Stimulated activated naive CD4-positive, alpha-beta T cell (primary cell): ENCODE measurements around the gene GPR27.

ENCODE experiments used
- DNase-seq, 6 experiments: peaks; one replicate each; lab custom pipeline; 2025; lab: John Stamatoyannopoulos, UW

GPR27 gene

DNA sequence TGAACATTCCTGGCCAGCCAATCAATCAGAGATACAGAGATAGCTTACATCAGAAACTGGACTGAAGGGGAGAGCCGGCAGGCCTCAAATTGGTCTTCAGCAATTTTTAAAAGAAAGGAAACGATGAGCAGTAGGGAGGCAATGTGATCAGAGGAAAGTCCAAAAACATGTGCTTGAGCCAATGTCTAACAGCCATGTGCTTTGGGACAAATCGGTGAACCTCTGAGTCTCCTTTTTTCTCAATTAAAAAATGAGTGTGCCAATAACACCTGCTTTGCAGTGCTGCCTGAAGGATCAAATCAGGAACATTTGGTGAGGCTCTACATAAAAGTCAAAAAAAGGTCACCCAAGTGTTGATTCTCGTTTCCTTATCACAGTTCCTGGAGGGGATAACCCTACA lies 21.0 kb upstream of the GPR27 start:
- no peak for DNase-seq

DNA sequence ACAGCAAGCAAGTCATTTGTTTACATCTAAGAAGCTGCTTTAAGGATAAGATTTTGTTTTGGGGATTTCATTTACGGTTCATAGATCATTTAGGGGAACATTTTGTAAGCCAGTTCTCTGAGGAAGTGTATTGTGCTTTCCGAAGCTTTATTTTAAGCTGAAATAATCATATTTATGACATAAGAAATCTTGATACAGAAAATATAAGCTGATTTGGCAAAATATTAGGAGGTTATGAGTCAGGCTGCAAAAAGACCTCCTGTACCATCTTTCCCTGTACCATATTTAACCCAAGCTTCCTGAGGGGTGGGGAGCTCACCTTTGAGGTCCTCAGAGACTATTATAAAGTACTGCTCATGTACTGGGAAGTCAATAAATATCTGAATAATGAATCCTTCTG lies 20.3 kb upstream of the GPR27 start:
- DNase-seq, result no peak

DNA sequence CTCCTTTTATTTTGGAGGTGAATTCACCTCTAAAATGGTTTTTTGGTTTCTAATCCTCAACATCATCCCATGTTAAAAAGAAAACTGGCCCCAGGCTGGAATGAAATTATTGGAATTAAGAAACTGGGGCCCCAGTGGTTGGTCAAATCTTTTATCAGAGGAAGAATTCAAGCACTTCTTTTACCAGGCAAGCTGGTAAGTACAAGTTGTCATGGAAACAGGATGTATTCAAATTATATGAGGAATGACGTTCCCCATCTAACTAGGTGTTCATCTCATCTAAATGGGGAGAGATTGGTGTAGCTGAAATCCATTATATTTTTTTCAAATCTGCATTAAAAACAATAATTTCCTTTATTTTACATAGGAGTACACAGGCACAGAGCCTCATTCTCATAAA lies 18.8 kb upstream of the GPR27 start:
- DNase-seq, result no peak

DNA sequence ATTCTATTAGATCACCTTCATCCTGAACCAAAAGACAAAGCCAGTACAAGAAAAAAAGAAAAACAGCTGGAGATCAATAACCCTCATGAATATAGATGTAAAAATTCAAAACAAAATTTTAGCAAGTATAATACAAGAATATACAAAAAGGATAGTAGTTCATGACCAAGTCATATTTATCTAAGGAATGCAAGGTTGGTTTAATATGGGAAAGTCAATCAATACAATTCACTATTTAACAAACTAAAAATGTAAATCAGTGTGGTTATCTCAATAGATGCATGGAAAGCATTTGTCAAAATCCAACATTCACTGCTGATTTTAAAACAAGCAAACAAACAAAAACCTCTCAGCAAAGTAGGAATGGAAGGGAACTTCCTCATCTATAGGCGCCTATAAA lies 11.0 kb upstream of the GPR27 start:
- no peak for DNase-seq

DNA sequence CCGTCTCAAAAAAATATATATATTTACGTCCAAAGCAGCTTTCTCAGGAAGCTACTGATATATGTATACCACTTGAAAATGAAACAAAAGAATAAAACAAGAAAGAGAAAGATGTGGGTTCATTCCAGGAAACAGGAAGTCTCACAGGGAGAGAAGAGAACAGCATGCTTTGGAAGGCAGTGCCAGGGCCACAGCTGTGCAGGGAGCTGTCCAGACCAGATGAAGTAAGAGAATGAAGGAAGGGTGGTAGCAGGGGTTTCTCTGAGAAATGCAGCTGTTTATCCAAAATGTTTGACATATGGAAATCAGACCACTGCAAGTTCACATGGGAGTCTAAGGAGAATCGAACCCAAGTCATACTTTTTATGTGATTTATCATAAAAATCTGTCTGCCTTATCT lies 8.9 kb upstream of the GPR27 start:
- no peak for DNase-seq

DNA sequence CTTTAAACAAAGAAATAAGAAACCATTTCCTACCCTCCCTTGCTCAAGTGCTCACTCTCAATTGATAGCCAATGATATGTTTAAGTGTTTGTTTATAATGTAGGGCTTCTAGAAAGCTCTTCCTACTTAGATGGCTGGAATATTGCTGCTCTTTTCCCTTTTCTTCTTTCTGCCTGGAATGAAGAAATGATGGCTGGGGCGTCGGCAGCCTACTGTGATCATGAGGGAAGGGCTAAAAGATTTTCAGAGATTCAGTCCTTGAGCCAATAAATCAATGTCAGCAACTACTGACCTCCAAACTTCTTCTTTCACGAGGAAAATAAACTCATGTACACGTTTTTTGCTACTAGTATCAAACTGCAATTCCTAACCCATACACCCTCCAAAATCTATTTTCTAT lies 2.1 kb upstream of the GPR27 start:
- DNase-seq, result no peak

DNA sequence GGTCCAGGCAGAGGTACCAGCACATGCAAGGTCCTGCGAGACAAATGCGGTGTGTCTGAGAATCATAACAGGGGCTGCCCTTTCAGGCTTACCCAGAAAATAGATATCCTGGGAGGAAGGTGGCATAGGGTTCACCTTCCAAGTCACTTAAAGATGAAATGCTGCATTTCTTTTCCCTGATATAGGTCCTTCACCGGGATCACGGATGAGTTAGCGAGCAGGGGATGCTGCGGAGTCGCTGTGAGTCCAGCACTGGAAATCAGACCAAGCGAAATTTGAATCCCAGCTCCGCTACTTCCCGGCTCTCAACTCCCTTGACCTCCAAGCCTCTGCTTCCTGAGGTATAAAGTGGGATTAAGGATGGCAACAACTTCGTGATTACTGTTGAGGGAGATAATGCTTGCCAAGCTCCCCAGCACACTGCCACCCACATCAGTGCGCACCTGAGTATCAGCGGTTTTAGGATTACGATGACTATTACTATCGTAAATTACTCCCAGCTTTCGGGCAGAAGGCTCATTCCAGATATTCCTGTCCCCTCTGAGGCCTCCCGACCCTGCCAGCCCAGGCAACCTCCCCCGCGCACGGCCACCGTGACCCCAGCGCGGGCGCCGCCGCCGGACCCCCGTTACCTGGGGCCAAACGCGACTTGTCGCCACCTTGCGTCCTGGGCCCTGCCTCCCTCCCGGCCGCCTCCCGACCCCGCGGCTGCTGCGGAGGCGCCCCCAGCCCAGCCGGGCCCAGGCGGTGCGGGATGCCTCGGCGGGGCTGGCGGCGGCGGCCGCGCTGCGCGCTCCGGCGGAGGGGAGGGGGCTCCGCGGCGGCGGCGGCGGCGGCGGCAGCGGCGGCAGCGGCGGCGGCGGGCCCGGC lies 589 bp upstream of the GPR27 start:
- DNase-seq, result no peak

DNA sequence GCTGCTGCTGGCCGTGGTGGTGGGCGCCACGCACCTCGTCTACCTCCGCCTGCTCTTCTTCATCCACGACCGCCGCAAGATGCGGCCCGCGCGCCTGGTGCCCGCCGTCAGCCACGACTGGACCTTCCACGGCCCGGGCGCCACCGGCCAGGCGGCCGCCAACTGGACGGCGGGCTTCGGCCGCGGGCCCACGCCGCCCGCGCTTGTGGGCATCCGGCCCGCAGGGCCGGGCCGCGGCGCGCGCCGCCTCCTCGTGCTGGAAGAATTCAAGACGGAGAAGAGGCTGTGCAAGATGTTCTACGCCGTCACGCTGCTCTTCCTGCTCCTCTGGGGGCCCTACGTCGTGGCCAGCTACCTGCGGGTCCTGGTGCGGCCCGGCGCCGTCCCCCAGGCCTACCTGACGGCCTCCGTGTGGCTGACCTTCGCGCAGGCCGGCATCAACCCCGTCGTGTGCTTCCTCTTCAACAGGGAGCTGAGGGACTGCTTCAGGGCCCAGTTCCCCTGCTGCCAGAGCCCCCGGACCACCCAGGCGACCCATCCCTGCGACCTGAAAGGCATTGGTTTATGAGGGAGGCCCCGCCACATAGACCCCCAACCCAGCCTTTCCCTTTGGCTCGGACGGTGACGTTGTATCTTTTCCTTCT lies 1.1 kb downstream of the GPR27 start:
- DNase-seq, result no peak

DNA sequence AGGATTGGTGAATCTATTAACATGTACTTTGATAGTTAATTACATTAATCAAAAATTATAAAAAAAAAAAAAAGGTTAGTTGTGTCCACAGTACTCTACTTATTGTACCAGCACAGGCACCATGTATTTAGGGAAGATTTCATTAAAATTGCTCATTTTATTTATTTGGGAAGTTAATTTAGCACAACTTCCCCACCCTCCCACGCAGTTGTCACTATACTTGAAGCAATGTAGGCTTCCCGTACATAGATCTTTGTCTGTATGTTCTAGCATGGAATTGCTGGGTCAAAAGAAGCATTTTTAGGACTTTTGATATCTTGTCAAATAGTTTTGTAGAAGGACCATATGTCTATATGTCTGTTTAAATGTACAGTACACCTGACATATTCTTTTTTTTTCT lies 4.4 kb downstream of the GPR27 start:
- DNase-seq, result no peak

DNA sequence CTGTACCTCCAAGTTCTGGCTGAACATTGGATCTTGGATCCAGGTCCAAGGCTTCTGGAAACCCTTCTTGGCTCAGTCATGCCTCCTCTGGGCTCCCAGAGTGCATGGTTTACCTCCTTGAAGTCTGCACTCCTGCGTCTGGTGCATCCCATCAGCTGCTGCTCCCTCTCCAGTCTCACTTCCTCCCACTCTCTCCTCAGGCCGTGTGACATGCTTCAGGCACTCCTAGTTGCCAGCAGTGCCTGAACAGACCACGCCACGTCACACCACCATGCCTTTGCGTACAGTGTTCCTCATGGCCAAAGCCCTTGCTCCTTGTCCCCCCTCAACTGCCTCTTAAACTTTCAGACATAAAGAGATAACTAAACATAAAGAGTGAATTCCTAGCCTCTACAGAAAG lies 5.7 kb downstream of the GPR27 start:
- no peak for DNase-seq

DNA sequence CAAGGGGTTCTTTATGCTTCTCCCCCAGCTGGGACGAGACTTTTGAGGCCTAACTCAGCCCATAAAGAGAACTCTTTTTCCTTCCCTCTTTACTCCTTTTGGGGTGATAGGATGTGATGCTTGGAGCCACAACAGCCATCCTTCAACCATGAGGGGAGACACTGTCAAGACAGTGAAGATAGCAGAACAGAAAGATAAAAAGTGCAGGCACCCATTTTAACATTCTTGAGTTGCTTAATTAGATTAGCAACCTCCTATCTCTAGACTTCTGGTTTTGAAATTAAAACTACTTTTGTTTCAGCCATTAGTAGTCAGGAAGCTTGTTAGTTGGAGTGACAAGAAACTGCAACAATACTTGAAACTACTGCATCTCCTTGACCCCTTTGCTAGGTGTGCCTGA lies 6.5 kb downstream of the GPR27 start:
- no peak for DNase-seq

DNA sequence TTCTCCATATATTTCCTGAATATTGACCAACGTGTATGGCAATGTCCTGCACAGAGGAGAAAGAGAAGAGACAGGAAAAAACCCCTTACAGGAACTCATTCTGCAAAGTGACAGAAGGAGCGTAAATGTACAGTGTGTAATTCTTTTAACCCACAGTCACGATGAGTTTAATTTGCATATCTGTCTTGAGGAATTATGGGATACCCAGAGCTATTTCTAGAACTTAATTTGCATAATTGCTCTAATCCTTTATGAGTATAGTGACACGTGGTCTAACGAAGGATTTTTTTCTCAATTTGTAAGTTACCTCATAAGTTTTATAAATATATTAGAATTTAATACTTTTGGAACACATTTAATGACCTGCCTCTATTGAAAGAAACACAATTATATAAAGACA lies 9.8 kb downstream of the GPR27 start:
- DNase-seq, result no peak

DNA sequence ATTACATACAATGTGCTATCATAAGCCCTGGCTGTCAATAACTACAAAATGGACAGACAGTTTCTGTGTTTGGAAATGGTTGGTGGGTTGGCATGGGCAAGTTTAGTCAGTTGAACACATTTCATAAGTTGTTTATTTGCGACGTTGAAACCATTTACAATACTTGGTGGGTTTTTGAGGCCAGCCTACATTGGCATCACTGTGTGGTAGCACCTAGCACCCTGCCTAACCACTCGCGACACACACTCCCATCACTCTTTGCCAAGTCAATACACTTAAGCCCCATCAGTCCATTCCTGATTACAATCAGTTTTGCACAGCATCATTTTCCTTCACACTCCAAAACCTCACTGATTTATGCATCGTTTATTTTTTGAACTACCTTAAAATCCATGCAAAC lies 17.5 kb downstream of the GPR27 start:
- no peak for DNase-seq

DNA sequence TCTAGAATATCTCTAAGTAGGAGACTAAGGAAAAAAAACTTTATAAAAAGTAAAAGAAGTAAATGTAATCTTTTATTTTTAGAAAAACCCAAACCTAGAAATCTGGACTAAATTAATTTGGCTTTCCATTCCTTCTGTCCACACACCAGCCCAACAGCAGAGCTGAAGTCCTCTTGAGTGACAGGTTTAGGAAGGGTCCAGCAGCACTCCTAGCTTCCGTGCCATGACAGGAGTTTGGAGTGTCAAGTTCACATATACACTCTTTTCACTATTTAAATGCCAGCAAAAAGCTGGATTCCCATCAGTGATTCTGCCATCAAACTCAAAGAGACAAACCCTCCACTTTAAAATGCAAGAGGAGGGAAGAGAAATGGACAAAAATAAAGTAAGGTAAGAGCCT lies 18.2 kb downstream of the GPR27 start:
- no peak for DNase-seq

DNA sequence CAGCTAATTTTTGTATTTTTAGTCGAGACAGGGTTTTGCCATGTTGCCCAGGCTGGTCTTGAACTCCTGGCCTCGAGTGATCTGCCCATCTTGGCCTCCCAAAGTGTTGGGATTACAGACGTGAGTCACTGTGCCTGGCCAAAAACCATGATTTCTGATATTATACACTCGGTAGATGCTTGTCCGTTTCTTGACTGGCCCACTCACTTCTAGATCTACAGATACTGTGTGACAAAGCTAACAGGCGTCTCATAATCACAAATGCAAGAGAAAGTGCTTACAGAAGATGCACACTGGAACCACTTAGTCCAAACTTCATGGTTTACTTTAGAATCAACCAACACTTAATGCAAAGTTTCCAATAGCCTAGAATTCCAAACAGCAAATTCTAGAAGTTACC lies 22.9 kb downstream of the GPR27 start:
- no peak for DNase-seq

DNA sequence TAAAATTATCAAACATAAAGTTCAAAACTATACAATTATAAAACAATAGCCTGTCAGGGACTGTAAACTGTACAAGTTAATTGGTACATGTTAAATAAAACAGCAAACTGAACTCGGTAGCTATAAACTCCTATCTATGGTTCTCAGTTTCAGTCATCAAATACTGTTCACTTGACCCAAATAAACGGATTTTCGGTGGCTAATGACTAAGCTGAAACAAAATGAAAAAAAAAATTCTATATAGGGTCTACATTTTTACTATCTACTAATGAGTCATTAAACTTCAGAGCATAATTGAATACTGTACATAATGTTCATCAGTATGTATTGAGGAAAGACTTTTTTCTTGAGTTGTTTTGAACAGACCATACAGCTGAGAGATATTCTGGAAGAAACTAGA lies 24.7 kb downstream of the GPR27 start:
- no peak for DNase-seq

DNA sequence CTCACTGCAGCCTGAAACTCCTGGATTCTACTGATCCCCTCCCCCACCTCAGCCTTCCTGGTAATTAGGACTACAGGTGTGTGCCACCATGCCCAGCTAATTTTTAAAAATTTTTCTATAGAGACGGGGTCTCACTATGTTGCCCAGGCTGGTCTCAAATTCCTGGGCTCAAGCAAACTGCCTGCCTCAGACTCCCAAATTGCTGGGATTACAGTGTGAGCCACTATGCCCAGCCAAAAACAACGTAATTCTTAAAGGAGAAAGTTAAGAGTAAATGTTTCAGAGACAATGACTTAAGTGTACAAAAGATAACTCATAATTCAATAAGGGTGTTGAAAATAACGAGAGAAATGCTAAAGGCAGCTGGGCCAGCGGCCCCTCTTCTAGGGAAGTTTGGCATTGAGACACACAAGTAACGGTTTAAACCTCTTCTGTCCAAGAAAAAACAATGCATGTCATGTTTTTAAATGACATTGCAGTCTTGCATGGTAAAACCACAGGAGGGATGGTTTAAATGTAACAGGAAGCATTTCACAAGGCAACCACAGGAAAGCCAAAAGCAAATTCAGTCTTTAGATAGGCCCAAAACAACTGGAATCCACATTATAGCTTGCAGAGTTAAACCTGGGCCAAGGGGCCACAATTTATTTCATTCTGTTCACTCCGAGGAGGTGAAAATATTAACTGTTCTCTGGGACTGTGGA lies 26.2 kb downstream of the GPR27 start:
- no peak for DNase-seq

DNA sequence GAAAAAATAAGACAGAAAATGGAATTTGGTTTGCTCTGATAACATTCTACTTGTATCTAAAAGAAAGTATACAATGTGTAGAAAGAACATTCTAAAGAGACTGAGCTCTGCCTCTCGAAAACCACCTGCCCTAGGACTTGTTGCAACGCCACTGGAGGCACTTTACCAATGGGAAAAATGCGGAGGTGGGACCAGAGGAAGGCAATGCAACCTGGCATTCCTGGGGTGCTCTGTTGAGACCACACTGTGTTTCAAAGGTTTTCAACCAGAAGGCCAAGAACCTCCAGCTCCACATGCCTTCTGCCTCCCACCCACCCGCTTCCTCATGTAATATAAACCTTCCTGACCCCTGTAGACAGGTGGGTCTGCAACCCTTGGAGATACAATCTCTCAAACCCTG lies 26.8 kb downstream of the GPR27 start:
- no peak for DNase-seq

DNA sequence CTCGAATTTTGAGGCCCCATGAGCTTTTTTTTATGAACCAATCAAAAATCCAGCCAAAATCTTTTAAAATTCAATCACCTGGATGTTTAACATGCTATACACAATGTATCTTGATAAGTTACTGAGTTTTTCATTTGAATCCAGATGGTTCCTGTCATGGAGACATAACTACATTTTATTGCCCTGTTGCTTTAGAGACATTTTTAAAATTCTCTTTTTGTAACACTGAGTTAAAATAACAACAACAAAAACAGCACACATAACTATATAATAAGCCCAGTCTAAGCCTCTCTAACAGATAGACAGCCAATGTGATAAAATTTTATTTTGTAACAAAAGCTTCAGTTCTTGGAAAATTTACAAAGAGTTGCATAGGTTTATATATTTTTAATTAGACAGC lies 29.5 kb downstream of the GPR27 start:
- DNase-seq, result no peak

DNA sequence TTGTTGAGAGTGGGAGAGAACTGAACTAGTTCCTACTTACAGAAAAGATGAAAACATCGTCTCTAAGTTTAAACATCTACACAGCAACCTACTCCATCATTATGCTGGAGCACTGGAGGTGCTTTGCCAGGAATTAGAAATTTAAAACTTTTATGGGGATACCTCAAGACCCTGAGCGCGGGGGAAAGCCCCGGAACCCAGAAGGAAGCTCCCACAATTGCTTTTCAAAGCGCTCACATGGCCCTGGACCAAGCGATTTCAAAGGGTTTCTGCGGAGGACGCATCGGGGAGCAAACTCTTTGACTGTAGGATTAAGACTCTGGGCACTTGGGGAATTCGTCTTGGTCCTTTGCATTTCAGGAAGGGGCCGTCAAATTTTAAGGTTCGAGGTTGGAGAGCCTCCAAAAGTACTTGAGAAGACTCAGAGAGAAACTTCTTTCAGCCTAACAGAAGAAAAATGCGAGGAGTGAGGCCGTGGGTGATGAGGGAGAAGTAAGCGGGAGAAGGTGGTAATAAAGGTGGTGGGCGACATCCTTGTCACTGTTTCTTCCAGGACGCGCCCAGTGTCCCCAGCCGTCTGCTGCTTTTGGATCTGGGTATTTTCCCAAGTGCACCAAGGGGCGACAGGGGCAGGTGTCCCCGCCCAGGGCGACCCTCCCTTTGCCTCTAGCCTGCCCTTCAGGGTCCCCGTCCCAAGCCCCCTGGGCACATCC lies 30.7 kb downstream of the GPR27 start:
- DNase-seq, result peak in 2 of 6 experiments; percentile 4 to 13

DNA sequence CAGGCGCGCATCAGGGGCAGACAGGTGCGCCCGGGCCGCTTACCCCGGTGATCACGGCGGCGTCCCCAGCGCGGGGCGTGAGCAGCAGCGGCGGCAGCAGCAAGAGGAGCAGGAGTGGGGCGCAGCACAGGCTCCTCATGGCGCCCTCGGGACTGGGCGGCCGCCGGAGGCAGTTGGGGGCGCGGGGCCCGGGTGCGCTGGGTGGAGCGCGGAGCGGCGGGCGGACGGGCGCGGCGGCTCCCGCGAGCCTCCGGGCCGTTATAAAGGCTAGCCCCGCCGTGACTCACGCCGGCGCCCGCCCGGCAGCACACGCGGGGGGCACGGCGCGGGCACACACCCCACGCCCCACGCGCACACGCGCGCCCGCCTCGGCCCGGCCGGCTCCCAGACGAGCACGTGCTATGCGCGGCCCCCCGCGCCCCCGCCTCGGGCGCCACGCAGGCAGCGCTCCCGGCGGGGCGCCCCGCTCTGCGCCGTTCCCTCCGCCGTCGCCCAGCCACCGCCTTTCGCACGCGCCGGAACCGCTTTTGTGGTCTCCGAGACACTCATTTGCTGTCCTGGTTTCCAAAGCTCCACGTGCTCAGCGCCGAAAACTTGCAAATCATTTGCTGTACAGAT lies 31.4 kb downstream of the GPR27 start, which contains the start of gene PROK2:
Gene PROK2 (minus strand): TSS at position 235 of the 618 bp plus-strand sequence. CDS start 96 bp downstream, at position 139.
- DNase-seq, result peak in 1 of 6 experiments; percentile 22
